Stimulated activated naive CD8-positive, alpha-beta T cell treated with anti-CD3 and anti-CD28 coated beads, Interleukin-15, Interleukin-2, amounts not matched to agents 100 U/mL and 50 U/mL, for 24 hours (primary cell): ENCODE data around the gene PCDHB13.
"Not testable (repeated sequence)": the region's sequence is repeated elsewhere in the genome, so short reads cannot be mapped to it uniquely, and the experiment has no call there.

Experiments used
- ATAC-seq: fragments of 150-1000 bp; cut with Tn5 transposase; one replicate; pipeline ENCODE4 v1.10.0; 2021
- DNase-seq: peaks from one replicate; pipeline ENCODE4 v3.0.0; 2021

The PCDHB13 gene

DNA sequence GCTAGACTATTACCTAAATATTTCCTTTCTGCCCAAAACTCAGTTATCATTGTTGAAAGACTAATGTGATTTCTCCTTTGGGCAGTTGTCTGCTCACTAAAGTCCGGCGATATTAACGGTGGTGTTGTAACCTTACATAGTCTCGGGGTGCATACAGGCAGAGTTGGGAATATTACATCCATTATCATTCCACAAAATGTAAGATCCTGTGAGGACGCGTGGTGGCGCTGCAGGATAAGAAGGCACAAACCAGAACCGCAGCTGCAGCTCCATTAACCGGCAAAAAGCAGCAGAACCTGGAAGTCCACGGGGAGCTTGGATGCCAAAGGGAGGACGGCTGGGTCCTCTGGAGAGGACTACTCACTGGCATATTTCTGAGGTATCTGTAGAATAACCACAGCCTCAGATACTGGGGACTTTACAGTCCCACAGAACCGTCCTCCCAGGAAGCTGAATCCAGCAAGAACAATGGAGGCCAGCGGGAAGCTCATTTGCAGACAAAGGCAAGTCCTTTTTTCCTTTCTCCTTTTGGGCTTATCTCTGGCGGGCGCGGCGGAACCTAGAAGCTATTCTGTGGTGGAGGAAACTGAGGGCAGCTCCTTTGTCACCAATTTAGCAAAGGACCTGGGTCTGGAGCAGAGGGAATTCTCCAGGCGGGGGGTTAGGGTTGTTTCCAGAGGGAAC lies at the start of gene PCDHB13:
PCDHB13 (plus strand) TSS at position 264 of the 684 bp plus-strand sequence; CDS start at position 469, 205 bp downstream.
- ATAC-seq: not testable (repeated sequence)
- peak; percentile 14 for DNase-seq

DNA sequence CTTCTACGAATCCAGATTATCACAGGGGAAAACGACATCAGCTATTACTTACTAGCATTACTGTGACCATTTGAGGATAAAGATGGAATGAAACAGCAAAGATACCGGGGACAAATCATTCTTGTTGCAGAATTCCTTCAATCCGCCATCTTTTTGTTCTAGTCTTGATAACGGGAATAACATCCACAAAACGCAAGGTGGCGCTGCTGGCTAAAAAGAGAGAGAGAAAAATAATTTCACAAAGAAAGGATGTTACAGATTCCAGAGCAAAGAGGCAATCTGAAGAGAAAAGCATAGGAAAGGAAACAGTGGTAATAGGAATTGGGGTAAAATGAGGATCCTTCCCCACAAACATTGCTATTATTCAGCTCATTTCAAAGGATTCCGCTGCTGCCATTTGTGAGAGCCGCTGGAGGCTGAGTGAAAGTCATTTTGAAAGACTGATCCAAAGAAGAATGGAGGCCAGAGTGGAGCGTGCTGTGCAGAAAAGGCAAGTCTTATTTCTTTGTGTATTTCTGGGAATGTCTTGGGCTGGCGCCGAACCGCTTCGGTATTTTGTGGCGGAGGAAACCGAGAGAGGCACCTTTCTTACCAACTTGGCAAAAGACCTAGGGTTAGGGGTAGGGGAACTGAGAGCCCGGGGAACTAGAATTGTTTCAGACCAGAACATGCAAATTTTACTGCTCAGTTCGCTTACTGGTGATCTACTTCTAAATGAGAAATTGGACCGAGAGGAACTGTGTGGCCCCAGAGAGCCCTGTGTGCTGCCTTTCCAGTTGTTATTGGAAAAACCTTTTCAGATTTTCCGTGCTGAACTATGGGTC lies 41.1 kb upstream of the PCDHB13 start, which contains the start of gene PCDHB7:
PCDHB7 (plus strand) TSS at position 264 of the 824 bp plus-strand sequence; CDS start at position 456, 192 bp downstream.
- ATAC-seq (no peak), DNase-seq (peak; percentile 16)

DNA sequence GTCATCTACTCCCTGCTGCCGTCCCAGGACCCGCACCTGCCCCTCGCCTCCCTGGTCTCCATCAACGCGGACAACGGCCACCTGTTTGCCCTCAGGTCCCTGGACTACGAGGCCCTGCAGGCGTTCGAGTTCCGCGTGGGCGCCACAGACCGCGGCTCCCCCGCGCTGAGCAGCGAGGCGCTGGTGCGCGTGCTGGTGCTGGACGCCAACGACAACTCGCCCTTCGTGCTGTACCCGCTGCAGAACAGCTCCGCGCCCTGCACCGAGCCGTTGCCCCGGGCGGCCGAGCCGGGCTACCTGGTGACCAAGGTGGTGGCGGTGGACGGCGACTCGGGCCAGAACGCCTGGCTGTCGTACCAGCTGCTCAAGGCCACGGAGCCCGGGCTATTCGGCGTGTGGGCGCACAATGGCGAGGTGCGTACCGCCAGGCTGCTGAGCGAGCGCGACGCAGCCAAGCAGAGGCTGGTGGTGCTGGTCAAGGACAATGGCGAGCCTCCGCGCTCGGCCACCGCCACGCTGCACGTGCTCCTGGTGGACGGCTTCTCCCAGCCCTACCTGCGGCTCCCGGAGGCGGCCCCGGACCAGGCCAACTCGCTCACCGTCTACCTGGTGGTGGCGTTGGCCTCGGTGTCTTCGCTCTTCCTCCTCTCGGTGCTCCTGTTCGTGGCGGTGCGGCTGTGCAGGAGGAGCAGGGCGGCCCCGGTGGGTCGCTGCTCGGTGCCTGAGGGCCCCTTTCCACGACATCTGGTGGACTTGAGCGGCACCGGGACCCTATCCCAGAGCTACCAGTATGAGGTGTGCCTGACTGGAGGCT lies 39.2 kb upstream of the PCDHB13 start:
- not testable (repeated sequence) for ATAC-seq, DNase-seq

DNA sequence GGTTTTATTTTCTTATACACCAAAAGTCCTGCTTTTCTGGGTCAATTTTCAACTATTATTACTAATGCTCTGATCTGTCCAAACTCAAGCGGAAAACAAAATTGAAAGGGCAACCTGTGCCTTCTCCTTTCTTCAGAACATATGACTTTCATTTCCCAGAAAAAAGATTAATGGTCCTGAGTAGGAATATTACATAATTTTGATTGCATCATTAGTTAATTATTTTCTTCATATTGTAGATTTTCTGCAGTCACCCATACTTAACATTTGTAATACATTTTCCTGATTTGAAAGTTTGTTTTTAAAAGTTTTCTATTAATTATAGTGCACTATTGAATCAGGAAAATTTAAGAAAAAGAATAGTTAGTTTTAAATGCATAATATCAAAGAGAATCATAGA lies 37.8 kb upstream of the PCDHB13 start:
- no peak for DNase-seq
- ATAC-seq: no peak

DNA sequence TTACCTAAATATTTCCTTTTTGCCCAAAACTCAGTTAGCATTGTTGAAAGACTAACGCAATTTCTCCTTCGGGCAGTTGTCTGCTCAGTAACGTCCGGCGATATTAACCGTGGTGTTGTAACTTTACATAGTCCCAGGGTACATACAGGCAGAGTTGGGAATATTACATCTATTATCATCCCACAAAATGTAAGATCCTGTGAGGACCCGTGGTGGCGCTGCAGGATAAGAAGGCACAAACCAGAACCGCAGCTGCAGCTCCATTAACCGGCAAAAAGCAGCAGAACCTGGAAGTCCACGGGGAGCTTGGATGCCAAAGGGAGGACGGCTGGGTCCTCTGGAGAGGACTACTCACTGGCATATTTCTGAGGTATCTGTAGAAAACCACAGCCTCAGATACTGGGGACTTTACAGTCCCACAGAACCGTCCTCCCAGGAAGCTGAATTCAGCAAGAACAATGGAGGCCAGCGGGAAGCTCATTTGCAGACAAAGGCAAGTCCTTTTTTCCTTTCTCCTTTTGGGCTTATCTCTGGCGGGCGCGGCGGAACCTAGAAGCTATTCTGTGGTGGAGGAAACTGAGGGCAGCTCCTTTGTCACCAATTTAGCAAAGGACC lies 36.0 kb upstream of the PCDHB13 start, which contains the start of gene PCDHB8:
PCDHB8 (plus strand) TSS at position 214 of the 615 bp plus-strand sequence; CDS start at position 459, 245 bp downstream.
- DNase-seq, ATAC-seq: not testable (repeated sequence)

DNA sequence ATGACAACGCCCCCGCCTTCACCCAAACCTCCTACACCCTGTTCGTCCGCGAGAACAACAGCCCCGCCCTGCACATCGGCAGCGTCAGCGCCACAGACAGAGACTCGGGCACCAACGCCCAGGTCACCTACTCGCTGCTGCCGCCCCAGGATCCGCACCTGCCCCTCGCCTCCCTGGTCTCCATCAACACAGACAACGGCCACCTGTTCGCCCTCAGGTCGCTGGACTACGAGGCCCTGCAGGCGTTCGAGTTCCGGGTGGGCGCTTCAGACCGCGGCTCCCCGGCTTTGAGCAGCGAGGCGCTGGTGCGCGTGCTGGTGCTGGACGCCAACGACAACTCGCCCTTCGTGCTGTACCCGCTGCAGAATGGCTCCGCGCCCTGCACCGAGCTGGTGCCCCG lies 34.3 kb upstream of the PCDHB13 start:
- not testable (repeated sequence) for ATAC-seq, DNase-seq

DNA sequence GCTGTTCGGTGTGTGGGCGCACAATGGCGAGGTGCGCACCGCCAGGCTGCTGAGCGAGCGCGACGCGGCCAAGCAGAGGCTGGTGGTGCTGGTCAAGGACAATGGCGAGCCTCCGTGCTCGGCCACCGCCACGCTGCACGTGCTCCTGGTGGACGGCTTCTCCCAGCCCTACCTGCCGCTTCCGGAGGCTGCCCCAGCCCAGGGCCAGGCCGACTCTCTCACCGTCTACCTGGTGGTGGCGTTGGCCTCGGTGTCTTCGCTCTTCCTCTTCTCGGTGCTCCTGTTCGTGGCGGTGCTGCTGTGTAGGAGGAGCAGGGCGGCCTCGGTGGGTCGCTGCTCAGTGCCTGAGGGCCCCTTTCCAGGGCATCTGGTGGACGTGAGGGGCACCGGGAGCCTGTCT lies 33.8 kb upstream of the PCDHB13 start:
- DNase-seq, ATAC-seq: not testable (repeated sequence)

DNA sequence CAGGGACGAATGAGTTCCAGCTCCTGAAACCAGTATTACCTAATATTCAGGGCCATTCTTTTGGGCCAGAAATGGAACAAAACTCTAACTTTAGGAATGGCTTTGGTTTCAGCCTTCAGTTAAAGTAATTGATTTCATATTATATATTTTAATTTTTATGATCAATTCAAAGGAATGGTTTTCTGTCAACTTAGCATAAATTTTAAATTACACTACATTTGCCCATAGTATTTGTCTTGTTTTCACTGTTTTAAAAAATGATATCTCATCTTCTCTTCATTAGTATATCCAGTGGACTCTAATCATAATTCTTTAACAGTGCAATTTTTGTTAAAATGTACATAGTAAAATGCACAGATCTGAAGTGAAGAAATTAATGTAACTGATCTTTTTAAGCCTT lies 33.4 kb upstream of the PCDHB13 start:
- no peak for DNase-seq
- no peak for ATAC-seq

DNA sequence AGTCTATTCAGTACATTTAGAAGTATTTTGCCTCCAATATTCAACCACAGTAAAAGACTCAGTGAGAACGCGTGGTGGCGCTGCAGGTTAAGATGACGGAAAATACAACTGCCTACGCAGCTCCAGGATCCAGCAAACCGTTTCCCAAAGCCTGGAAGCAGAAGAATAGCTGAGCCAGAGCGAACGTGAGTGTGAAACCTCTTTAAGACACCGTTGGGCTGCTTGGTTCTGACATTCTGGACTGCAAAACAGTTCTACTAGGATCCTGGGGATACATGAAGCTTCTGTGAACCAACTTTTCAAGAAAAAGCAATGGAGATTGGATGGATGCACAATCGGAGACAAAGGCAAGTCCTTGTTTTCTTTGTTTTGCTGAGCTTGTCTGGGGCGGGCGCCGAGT lies 31.5 kb upstream of the PCDHB13 start, which contains the start of gene PCDHB16:
PCDHB16 (plus strand) TSS at position 140 of the 400 bp plus-strand sequence; CDS start at position 313, 173 bp downstream.
- ATAC-seq (no peak), DNase-seq (no peak)

DNA sequence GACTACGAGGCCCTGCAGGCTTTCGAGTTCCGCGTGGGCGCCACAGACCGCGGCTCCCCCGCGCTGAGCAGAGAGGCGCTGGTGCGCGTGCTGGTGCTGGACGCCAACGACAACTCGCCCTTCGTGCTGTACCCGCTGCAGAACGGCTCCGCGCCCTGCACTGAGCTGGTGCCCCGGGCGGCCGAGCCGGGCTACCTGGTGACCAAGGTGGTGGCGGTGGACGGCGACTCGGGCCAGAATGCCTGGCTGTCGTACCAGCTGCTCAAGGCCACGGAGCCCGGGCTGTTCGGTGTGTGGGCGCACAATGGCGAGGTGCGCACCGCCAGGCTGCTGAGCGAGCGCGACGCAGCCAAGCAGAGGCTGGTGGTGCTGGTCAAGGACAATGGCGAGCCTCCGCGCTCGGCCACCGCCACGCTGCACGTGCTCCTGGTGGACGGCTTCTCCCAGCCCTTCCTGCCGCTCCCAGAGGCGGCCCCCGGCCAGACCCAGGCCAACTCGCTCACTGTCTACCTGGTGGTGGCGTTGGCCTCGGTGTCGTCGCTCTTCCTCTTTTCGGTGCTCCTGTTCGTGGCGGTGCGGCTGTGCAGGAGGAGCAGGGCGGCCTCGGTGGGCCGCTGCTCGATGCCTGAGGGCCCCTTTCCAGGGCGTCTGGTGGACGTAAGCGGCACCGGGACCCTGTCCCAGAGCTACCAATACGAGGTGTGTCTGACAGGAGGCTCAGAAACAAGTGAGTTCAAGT lies 29.4 kb upstream of the PCDHB13 start:
- not testable (repeated sequence) for ATAC-seq, DNase-seq

DNA sequence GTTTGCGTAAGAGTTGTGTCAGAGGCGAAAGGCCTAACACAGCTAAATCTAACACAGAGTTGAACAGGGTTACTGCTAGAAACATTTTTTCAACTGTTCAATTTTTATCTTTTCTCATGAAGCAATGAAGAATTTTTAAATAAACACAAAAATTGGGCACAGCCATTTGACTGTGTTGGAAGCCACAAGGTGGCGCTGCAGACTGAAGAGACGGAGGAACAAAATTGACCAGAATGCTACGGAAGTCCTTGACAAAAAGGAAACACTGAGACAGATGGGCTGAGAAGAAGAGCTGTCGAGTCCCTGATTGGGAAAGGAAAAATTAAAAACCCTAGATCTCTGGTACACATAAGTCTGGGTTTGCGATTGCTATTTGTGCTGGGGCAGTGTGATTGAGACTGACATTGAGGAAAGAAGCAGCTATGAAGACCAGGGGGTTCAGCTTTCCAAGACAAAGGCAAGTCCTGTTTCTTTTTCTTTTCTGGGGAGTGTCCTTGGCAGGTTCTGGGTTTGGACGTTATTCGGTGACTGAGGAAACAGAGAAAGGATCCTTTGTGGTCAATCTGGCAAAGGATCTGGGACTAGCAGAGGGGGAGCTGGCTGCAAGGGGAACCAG lies 26.7 kb upstream of the PCDHB13 start, which contains the start of gene PCDHB9:
PCDHB9 (plus strand) TSS at position 265 of the 616 bp plus-strand sequence; CDS start at position 423, 158 bp downstream.
- DNase-seq: peak; percentile 37

DNA sequence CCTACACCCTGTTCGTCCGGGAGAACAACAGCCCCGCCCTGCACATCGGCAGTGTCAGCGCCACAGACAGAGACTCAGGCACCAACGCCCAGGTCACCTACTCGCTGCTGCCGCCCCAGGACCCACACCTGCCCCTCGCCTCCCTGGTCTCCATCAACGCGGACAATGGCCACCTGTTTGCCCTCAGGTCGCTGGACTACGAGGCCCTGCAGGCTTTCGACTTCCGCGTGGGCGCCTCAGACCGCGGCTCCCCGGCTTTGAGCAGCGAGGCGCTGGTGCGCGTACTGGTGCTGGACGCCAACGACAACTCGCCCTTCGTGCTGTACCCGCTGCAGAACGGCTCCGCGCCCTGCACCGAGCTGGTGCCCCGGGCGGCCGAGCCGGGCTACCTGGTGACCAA lies 25.0 kb upstream of the PCDHB13 start:
- ATAC-seq, DNase-seq: not testable (repeated sequence)

More for the DNA sequence above, 26.7 kb upstream of the PCDHB13 start, which contains the start of gene PCDHB9:
- no peak for ATAC-seq

DNA sequence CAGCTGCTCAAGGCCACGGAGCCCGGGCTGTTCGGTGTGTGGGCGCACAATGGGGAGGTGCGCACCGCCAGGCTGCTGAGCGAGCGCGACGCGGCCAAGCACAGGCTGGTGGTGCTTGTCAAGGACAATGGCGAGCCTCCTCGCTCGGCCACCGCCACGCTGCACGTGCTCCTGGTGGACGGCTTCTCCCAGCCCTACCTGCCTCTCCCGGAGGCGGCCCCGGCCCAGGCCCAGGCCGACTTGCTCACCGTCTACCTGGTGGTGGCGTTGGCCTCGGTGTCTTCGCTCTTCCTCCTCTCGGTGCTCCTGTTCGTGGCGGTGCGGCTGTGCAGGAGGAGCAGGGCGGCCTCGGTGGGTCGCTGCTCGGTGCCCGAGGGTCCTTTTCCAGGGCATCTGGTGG lies 24.6 kb upstream of the PCDHB13 start:
- ATAC-seq, DNase-seq: not testable (repeated sequence)

DNA sequence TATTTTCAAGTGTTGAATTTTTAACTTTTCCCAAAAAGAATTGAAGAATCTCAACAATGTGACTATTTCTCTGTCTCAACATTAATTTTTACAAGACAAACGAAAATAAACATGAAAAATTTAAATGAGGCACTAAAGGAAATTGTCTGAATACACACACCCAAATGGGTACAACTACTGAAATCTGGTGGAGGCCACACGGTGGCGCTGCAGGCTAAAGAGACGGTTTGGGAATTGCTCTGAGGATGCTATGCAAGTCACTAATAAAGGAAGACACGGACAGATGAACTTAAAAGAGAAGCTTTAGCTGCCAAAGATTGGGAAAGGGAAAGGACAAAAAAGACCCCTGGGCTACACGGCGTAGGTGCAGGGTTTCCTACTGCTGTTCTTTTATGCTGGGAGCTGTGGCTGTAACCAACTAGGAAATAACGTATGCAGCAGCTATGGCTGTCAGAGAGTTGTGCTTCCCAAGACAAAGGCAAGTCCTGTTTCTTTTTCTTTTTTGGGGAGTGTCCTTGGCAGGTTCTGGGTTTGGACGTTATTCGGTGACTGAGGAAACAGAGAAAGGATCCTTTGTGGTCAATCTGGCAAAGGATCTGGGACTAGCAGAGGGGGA lies 21.5 kb upstream of the PCDHB13 start, which contains the start of gene PCDHB10:
PCDHB10 (plus strand) TSS at position 244 of the 616 bp plus-strand sequence; CDS start at position 444, 200 bp downstream.
- DNase-seq (peak; percentile 32), ATAC-seq (no peak)

DNA sequence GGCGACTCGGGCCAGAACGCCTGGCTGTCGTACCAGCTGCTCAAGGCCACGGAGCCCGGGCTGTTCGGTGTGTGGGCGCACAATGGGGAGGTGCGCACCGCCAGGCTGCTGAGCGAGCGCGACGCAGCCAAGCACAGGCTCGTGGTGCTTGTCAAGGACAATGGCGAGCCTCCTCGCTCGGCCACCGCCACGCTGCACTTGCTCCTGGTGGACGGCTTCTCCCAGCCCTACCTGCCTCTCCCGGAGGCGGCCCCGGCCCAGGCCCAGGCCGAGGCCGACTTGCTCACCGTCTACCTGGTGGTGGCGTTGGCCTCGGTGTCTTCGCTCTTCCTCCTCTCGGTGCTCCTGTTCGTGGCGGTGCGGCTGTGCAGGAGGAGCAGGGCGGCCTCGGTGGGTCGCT lies 19.4 kb upstream of the PCDHB13 start:
- DNase-seq, ATAC-seq: not testable (repeated sequence)

DNA sequence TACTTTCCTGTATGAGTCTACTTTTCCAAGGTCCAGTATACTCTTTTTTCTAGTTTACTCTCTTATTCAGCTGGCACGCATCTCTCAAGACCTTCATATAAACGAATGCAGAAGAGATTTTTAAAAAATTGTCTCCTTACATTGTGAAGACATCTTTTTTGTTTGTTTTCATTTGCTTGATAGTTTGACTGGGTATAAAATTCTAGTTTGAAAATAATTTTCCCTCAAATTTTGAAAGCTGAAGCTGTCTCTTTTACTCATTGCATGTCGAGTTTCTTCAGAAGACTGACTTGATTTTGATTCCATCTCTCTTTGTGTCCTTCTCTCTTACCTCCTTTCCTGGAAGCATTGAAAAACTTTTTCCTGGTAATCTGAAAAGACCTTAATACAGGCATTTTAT lies 17.4 kb upstream of the PCDHB13 start:
- DNase-seq (no peak), ATAC-seq (no peak)

DNA sequence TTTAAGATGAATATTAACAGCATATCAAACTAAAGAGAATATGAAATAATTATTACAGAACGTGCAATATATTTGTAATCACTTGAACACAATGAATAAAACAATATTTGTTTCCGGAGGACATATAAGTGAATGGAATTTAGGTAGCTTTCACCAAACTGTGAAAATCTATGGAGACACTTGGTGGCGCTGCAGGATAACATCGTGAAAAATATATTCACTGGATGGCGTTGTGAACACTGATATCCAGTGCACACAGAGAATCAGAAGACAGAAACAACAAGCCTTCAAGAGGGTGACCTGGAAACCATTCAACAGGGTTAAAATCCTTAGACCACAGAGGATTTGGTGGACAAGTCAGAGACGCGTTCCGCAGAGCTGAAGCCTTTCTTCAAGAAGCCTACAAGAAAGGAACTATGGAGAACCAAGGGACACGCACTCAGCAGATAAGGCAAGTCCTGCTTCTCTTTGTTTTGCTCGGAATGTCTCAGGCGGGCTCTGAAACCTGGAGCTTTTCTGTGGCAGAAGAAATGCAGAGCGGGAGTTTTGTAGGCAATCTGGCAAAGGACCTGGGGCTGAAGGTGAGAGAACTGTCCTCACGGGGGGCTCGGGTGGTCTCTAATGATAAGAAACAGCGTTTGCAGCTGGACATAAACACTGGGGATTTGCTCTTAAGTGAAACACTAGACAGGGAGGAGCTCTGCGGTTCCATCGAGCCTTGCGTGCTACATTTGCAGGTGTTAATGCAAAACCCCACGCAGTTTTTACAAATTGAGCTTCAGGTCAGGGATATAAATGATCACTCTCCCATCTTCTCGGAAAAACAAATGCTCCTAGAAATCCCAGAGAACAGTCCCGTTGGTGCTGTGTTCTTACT lies 14.1 kb upstream of the PCDHB13 start, which contains the start of gene PCDHB11:
PCDHB11 (plus strand) TSS at position 269 of the 877 bp plus-strand sequence; CDS start at position 417, 148 bp downstream.
- ATAC-seq: no peak

DNA sequence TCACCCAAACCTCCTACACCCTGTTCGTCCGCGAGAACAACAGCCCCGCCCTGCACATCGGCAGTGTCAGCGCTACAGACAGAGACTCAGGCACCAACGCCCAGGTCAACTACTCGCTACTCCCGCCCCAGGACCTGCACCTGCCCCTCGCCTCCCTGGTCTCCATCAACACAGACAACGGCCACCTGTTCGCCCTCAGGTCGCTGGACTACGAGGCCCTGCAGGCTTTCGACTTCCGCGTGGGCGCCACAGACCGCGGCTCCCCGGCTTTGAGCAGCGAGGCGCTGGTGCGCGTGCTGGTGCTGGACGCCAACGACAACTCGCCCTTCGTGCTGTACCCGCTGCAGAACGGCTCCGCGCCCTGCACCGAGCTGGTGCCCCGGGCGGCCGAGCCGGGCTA lies 12.6 kb upstream of the PCDHB13 start:
- not testable (repeated sequence) for ATAC-seq, DNase-seq

More for the DNA sequence above, 14.1 kb upstream of the PCDHB13 start, which contains the start of gene PCDHB11:
- DNase-seq: no peak
